Ecto neural progenitor cell (in vitro differentiated cells): Measurements from ENCODE around the gene AMTN.

ENCODE experiments used
- DNase-seq: peaks from one replicate; pipeline ENCODE4 v3.0.0-alpha.2; 2018; ENCODE audit warnings: low spot score

AMTN gene

DNA sequence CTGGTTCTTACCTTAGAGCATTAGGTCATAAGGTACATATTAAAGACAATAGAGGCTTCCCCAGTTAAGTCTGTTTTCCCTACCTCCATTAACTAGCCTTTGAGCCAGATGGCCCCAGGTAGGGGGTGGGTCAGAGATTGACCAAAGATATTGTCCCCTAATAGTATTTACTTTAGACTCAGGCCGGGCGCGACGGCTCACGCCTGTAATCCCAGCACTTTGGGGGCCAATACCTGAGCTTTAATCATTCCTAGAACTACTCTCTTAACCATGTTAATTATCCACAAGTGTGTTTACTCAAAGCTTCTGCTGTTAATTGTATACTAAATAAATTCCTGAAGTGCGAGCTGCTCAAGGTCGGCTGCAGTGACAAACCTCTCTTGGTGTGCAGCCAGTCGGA, 45.7 kb downstream of the AMTN start:
- DNase-seq = no peak

DNA sequence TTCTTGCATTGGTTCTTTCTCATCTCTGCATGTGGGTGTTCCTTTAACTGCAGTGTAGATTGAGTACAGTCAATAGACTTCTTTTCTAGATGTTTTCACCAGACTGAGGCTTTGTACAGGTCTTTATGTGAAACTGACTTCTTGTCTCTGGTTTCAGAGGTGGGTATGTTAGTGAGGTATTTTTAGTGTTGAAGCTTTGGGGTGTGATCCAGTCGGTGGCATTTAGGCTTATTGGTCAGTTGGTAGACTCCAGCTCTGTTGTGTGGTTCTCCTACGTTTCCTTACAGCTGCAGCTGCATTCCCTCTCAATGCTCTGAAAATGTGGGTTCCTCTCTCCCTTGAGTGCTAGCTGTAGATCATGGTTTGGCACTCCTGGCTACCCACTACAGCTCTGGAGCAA, 52.4 kb downstream of the AMTN start:
- DNase-seq = no peak

GRCh38 chr4:70571772-70572171, 53.4 kb downstream of the AMTN start:
- DNase-seq = no peak

DNA sequence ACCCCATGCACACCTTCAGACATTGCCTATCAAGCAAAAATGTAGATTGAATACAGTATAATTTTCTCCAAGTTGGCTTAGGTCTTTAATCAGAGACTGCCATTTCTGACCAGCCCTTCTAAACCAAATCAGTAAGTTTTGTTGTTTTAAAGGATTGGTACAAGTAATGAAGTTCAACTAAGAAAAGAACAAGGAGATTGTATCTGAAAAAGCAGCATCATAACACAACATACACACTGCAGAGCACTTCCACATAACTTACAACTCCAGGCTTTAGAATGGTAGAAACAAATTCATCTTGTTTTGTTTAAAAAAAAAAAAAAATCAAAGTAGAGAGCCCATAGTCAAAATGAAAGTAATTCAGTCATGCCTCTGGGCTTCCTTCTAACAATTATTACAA, 57.6 kb downstream of the AMTN start:
- DNase-seq = no peak

GRCh38 chr4:70577220-70577927, 59.0 kb downstream of the AMTN start:
- DNase-seq = no peak

DNA sequence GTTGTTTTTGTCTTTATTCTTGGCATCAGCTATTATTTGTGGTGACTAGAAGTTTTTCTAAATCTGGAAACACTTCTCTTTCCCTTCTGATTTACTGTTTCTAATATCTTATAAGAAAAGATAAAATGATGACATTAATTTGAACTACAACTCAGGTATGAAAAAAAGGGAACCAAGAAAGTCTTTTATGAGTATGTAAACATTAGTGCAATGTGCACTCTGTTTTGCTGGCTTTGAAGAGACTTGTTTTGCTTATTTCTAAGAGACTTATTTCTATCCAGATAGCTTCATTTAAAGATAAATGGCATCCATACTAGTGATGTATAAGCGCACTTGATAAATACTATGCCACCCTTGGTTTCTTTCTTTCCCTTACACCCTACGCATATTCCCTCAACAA, 63.6 kb downstream of the AMTN start:
- DNase-seq = no peak
